WTC11 (cell line): Measurements from ENCODE around the gene ESM1. TPM values are rescaled to one million over a fixed set of nuclear protein-coding genes. Genes with fewer than 3 reads are reported as not detected.

Experiments
- ATAC-seq: fragments of 200-7000 bp; cut with Tn5 transposase; 2 replicates; pipeline ENCODE4 v1.10.0; 2021; ENCODE audit warnings: mild to moderate bottlenecking, moderate library complexity
- CTCF ChIA-PET: fragments of 300-600 bp; sonication (Branson Sonifier 250); formaldehyde crosslinking; loops from one replicate; lab custom pipeline; 2021; ENCODE audit warnings: antibody characterized with exemption; lab: Charles Lee
- POLR2A ChIA-PET: fragments of 350-600 bp; sonication (Branson Sonifier 250); formaldehyde crosslinking; loops from one replicate; lab custom pipeline; 2021; ENCODE audit warnings: antibody characterized with exemption; lab: Charles Lee
- DNase-seq: peaks from one replicate; pipeline ENCODE4 v3.0.0; 2021; ENCODE audit warnings: low spot score
- H3K27ac Mint-ChIP-seq: 2 replicates; pipeline ENCODE4 v1.8.0; 2021; ENCODE audit warnings: mixed read lengths
- H3K27me3 Mint-ChIP-seq: 2 replicates; pipeline ENCODE4 v1.8.0; 2021; ENCODE audit warnings: low read depth, mild to moderate bottlenecking, moderate library complexity, mixed read lengths
- H3K36me3 Mint-ChIP-seq: 2 replicates; pipeline ENCODE4 v1.8.0; 2021; ENCODE audit warnings: mixed read lengths
- H3K4me1 Mint-ChIP-seq: 2 replicates; pipeline ENCODE4 v1.8.0; 2022; ENCODE audit warnings: mixed read lengths
- H3K4me3 Mint-ChIP-seq: 2 replicates; pipeline ENCODE4 v1.8.0; 2021; ENCODE audit warnings: mild to moderate bottlenecking, moderate library complexity, mixed read lengths
- H3K9me3 Mint-ChIP-seq: 2 replicates; pipeline ENCODE4 v1.8.0; 2021; ENCODE audit warnings: mixed read lengths
- ATF1 ChIP-seq: sonication (generic); formaldehyde crosslinking; IDR thresholded peaks from 2 replicates; pipeline ENCODE4 v1.8.1; 2023; ENCODE audit warnings: mild to moderate bottlenecking, moderate library complexity, missing genetic modification reagents
- ATF3 ChIP-seq: sonication (generic); formaldehyde crosslinking; conservative IDR thresholded peaks from 2 replicates; pipeline ENCODE4 v1.8.1; 2022; ENCODE audit warnings: mild to moderate bottlenecking, missing genetic modification reagents
- E2F5 ChIP-seq: sonication (generic); formaldehyde crosslinking; IDR thresholded peaks from 2 replicates; pipeline ENCODE4 v1.8.1; 2022; ENCODE audit warnings: mild to moderate bottlenecking, moderate library complexity, missing genetic modification reagents
- EMX1 ChIP-seq: fragments of 250-450 bp; sonication (Bioruptor Pico); IDR thresholded peaks from 2 replicates; pipeline ENCODE4 v1.8.0; 2021; ENCODE audit warnings: mild to moderate bottlenecking
- ERG ChIP-seq: fragments of 250-450 bp; sonication (Bioruptor Pico); IDR thresholded peaks from 2 replicates; pipeline ENCODE4 v1.8.0; 2021; ENCODE audit warnings: mild to moderate bottlenecking
- ETV6 ChIP-seq: sonication (generic); formaldehyde crosslinking; IDR thresholded peaks from 2 replicates; pipeline ENCODE4 v1.8.1; 2022; ENCODE audit warnings: mild to moderate bottlenecking, missing genetic modification reagents
- GABPB1 ChIP-seq: sonication (generic); formaldehyde crosslinking; IDR thresholded peaks from 2 replicates; pipeline ENCODE4 v1.8.1; 2023; ENCODE audit warnings: mild to moderate bottlenecking, missing genetic modification reagents
- GTF2I ChIP-seq: fragments of 250-450 bp; sonication (Bioruptor Pico); conservative IDR thresholded peaks from 2 replicates; pipeline ENCODE4 v1.4.0; 2021; ENCODE audit warnings: mild to moderate bottlenecking
- HMGXB4 ChIP-seq: sonication (generic); formaldehyde crosslinking; IDR thresholded peaks from 2 replicates; pipeline ENCODE4 v1.8.1; 2023; ENCODE audit warnings: mild to moderate bottlenecking, moderate library complexity, missing genetic modification reagents
- KAT7 ChIP-seq: sonication (generic); formaldehyde crosslinking; IDR thresholded peaks from 2 replicates; pipeline ENCODE4 v1.8.1; 2023; ENCODE audit warnings: missing genetic modification reagents, mild to moderate bottlenecking, borderline replicate concordance
- NR3C1 ChIP-seq: sonication (generic); formaldehyde crosslinking; conservative IDR thresholded peaks from 2 replicates; pipeline ENCODE4 v1.8.1; 2023; ENCODE audit warnings: low read depth, mild to moderate bottlenecking, missing genetic modification reagents
- SMAD3 ChIP-seq: sonication (generic); formaldehyde crosslinking; IDR thresholded peaks from 2 replicates; pipeline ENCODE4 v1.8.0; 2022; ENCODE audit warnings: missing genetic modification reagents, mild to moderate bottlenecking, borderline replicate concordance
- SOX15 ChIP-seq: fragments of 250-450 bp; sonication (Bioruptor Pico); IDR thresholded peaks from 2 replicates; pipeline ENCODE4 v1.9.0; 2021; ENCODE audit warnings: mild to moderate bottlenecking
- USF2 ChIP-seq: sonication (generic); formaldehyde crosslinking; IDR thresholded peaks from 2 replicates; pipeline ENCODE4 v1.8.1; 2023; ENCODE audit warnings: mild to moderate bottlenecking, missing genetic modification reagents, moderate library complexity
- ZNF219 ChIP-seq: sonication (generic); formaldehyde crosslinking; IDR thresholded peaks from 2 replicates; pipeline ENCODE4 v1.8.0; 2023; ENCODE audit warnings: missing genetic modification reagents, mild to moderate bottlenecking, borderline replicate concordance
- ZNF281 ChIP-seq: sonication (generic); formaldehyde crosslinking; IDR thresholded peaks from 2 replicates; pipeline ENCODE4 v1.8.0; 2023; ENCODE audit warnings: mild to moderate bottlenecking, missing genetic modification reagents
- ZNF425 ChIP-seq: fragments of 250-450 bp; sonication (Bioruptor Pico); conservative IDR thresholded peaks from 2 replicates; pipeline ENCODE4 v1.9.0; 2021; ENCODE audit warnings: mild to moderate bottlenecking
- total RNA-seq: library from RNA; stranded (reverse); gene quantifications from 3 replicates; pipeline ENCODE4 v1.2.3, GENCODE V29; 2021
- TF ChIP-seq, protein P1 (sequence below): sonication (generic); formaldehyde crosslinking; IDR thresholded peaks from 2 replicates; pipeline ENCODE4 v1.8.1; 2022; ENCODE audit warnings: low read depth, mild to moderate bottlenecking, moderate library complexity, missing genetic modification reagents, borderline replicate concordance

Gene ESM1
- total RNA-seq, 1 experiment from 2014 or later: not detected

- no peak for TF ChIP-seq ZNF425 (CRISPR knock-in tag)
- no peak for TF ChIP-seq HMGXB4 (CRISPR knock-in tag)
Observed at GRCh38 chr5:54986269-54986654, 869 bp upstream of the ESM1 start (continued).

DNA sequence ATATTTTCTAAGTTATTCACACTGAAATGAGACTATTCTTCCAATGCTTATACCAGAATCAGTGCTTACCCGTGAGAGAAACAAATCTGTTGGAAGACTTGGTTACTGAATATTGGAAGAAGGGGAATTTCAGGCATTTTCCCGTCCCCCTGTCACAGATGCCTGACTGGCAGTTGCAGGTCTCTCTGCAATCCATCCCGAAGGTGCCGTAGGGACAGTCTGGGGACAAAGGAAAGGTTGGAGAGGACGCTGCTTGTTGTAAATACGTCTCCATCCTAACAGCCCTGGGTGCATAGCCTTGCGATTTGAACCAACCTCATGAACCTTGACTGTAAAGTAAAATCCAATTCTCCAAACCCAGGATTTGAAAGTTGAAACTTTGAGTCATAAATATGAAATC is 3.5 kb downstream of the ESM1 start:
- no peak for DNase-seq
- ATAC-seq: no peak; the same call in 1 of the 2 replicates
- Mint-ChIP-seq H3K27me3 (peaks cover 39% of the 10 kb centered on the region), H3K36me3 (no peaks in the 10 kb centered on the region), H3K4me1 (peaks cover 29% of the 10 kb centered on the region), H3K27ac (no peak overlapping the region), H3K9me3 (no peaks in the 10 kb centered on the region), H3K4me3 (no peak overlapping the region)
- POLR2A ChIA-PET: no interaction called here
- CTCF ChIA-PET: interaction anchor here (1.5 to 3.1 kb wide), 3 partner anchors 22 to 55 kb away, joined by 4 to 17 read pairs (median 9); no protein-coding TSS in a partner anchor
- TF ChIP-seq ATF3: no peak
- no peak for TF ChIP-seq ZNF281 (CRISPR knock-in tag)
- TF ChIP-seq SMAD3 (CRISPR knock-in tag): no peak
- no peak for TF ChIP-seq SOX15 (CRISPR knock-in tag)
- no peak for TF ChIP-seq NR3C1 (CRISPR knock-in tag)
- no peak for TF ChIP-seq USF2 (CRISPR knock-in tag)

DNA sequence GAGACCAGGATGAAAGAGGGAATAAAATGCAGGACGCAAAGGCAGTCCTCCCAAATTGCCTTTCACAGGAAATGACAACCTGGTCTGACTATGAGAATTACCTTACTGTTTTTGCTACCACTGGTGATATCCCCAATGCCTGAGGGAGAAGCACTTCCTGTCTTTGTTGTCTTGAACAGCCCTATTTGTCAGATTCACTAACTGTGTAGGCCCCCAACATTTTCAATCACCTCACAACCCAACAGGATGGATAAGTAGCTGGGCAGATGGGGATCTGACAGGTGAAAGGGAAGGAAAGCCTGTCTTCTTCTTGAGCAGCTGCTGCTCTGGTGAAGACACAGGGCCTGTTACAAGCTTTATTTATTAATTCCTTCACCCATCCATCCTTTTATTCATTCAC is 9.7 kb downstream of the ESM1 start:
- no peaks in the 10 kb centered on the region for H3K9me3 Mint-ChIP-seq
- H3K4me3 Mint-ChIP-seq: no peak overlapping the region
- POLR2A ChIA-PET: no interaction called here
- no peak overlapping the region for H3K27ac Mint-ChIP-seq
- CTCF ChIA-PET: interaction anchor here (1.3 to 4.6 kb wide), 2 partner anchors 16 to 31 kb away, joined by 4 to 23 read pairs; no protein-coding TSS in a partner anchor
- no peak for ATAC-seq
- no peaks in the 10 kb centered on the region for H3K4me1 Mint-ChIP-seq
- no peaks in the 10 kb centered on the region for H3K27me3 Mint-ChIP-seq
- H3K36me3 Mint-ChIP-seq: no peaks in the 10 kb centered on the region
- DNase-seq: no peak
- TF ChIP-seq ERG (no peak), E2F5 (no peak), EMX1 (CRISPR knock-in tag) (no peak), ETV6 (CRISPR knock-in tag) (no peak), KAT7 (CRISPR knock-in tag) (no peak), ZNF219 (CRISPR knock-in tag) (no peak), GABPB1 (CRISPR knock-in tag) (no peak), ATF1 (CRISPR knock-in tag) (no peak), HMGXB4 (CRISPR knock-in tag) (no peak), ATF3 (no peak), GTF2I (no peak)
- TF ChIP-seq, protein P1, sequence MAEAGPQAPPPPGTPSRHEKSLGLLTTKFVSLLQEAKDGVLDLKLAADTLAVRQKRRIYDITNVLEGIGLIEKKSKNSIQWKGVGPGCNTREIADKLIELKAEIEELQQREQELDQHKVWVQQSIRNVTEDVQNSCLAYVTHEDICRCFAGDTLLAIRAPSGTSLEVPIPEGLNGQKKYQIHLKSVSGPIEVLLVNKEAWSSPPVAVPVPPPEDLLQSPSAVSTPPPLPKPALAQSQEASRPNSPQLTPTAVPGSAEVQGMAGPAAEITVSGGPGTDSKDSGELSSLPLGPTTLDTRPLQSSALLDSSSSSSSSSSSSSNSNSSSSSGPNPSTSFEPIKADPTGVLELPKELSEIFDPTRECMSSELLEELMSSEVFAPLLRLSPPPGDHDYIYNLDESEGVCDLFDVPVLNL (CRISPR knock-in tag): no peak
